ENCODE measurements around the gene FRK.
"Not testable (repeated sequence)": the region's sequence is repeated elsewhere in the genome, so short reads cannot be mapped to it uniquely, and the experiment has no call there.

FRK gene

DNA sequence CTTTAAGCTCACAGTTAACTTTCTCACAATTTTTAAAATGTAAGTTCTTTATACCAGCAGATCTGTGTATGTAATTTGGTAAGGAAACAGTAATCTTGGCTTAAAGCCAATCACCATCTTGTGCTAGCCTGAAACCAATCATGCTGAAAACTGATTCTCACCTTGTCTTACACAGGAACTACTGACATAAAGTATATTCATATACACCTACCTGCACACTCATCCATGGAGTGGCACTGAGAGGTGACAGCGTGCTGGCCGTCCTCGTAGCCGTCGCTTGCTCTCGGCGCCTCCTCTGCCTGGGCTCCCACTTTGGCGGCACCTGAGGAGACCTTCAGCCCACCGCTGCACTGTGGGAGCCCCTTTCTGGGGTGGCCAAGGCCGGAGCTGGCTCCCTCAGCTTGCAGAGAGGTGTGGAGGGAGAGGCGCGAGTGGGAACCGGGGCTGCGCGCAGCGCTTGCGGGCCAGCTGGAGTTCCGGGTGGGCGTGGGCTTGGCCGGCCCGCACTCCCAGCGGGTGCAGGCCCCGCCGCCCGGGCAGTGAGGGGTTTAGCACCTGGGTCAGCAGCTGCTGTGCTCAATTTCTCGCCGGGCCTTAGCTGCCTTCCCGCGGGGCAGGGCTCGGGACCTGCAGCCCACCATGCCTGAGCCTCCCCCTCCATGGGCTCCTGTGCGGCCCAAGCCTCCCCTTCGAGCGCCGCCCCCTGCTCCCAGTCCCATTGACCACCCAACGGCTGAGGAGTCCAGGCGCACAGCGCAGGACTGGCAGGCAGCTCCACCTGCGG is 171.8 kb downstream of the FRK start:
- not testable (repeated sequence) for H3K27me3 Mint-ChIP-seq; H3K27ac Mint-ChIP-seq; DNase-seq; H3K36me3 Mint-ChIP-seq (ENCODE audit: insufficient read depth); H3K4me3 Mint-ChIP-seq; ATAC-seq (replicated peaks); H3K9me3 Mint-ChIP-seq; H3K4me1 Mint-ChIP-seq (ENCODE audit: low read depth in 2 of 2)

- H3K27ac Mint-ChIP-seq, result no peak overlapping the region
- H3K27me3 Mint-ChIP-seq, result no peaks in the 10 kb centered on the region
- H3K4me3 Mint-ChIP-seq, result no peak overlapping the region
- DNase-seq (no peak), ATAC-seq (replicated peaks) (no peak)
- H3K36me3 Mint-ChIP-seq (ENCODE audit: insufficient read depth), result no peaks in the 10 kb centered on the region
- peaks cover 0 to 2% of the 10 kb centered on the region in 2 donors for H3K9me3 Mint-ChIP-seq
- H3K4me1 Mint-ChIP-seq (ENCODE audit: low read depth in 2 of 2), result no peaks in the 10 kb centered on the region
These were observed 172.8 kb downstream of the FRK start for GRCh38 chr6:115887891-115888290.

DNA sequence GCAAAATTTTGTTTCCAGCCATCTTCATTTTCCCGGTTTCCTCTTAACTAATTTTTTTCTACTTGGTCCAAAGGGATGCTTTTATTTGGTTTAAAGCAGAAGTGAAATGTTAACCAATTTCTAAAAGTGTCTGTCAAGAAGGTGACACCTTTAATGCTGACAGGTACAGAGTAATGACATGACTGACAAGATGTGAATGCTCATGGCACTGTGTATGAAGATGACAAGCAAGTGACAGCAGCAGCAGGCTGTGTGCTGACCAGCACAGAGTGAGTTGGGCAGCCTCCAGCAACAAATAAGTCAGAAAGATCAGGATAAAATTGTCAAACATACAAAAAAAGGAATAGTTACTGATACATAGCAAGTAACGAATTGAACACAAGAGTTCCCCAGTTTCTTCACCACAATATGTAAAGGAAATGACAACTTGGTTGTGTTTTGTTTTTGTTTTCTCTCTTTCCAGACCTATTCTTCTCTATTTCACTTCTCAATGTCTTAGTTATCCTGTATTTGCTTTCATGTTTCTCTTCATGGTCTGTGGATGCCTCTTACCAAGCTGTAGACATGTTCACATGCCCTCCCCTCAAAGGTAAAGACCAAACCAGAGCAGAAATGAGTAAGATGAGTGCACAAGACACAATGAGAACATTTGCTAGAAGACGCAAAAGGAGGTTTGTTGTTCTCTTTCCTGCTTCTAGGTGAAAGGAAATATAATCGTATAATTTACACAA is 174.9 kb downstream of the FRK start:
- Mint-ChIP-seq H3K27me3 (no peaks in the 10 kb centered on the region), H3K27ac (no peak overlapping the region), H3K4me1 (ENCODE audit: low read depth in 2 of 2) (no peaks in the 10 kb centered on the region), H3K4me3 (no peak overlapping the region), H3K9me3 (no peaks in the 10 kb centered on the region), H3K36me3 (ENCODE audit: insufficient read depth) (no peaks in the 10 kb centered on the region)
- DNase-seq, result no peak
- ATAC-seq (replicated peaks), result no peak

DNA sequence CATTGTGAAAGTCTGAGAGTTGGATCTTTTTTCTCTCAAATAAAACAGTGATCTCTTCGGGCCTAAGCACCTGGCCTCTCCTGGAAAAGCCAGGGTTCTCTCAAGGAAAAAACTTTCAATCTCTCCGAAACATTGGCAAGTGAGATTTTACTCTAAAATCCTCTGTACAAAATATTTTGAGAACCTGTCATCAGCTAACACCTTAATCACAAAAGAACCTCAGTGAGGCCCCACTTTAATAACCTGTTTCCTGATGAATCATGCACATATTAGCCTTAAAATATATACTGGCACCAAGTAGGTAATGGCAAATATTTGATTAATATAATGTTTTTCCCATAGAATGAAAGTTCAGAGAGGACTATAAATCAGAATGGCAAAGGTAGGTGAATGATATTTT is 177.9 kb downstream of the FRK start:
- Mint-ChIP-seq H3K9me3 (no peaks in the 10 kb centered on the region), H3K4me1 (ENCODE audit: low read depth in 2 of 2) (no peaks in the 10 kb centered on the region), H3K4me3 (no peak overlapping the region), H3K36me3 (ENCODE audit: insufficient read depth) (no peaks in the 10 kb centered on the region), H3K27me3 (no peaks in the 10 kb centered on the region), H3K27ac (no peak overlapping the region)
- ATAC-seq (replicated peaks) (no peak), DNase-seq (no peak)

DNA sequence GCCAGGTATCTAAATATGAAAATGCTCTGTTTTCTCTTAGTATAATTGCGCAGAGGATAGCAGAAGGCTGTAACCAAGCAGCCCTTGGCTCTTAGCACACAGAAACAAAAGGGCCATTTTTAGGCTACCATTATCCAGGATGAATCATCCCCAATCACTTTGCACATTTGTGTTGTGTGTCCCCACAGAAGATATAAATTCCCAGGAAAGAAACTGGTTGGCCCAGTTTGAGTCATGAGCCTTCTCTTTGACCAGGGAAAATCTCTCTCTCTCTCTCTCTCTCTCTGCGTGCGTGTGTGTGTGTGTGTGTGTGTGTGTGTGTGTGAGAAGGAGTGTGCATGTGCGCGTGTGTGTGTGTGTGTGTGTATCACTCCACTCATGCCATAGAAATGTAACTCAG is 178.5 kb downstream of the FRK start:
- H3K27ac Mint-ChIP-seq, result no peak overlapping the region

More for the DNA sequence above, 178.5 kb downstream of the FRK start:
- no peaks in the 10 kb centered on the region for H3K36me3 Mint-ChIP-seq (ENCODE audit: insufficient read depth)
- H3K4me1 Mint-ChIP-seq (ENCODE audit: low read depth in 2 of 2), result no peaks in the 10 kb centered on the region
- no peak overlapping the region for H3K4me3 Mint-ChIP-seq
- H3K27me3 Mint-ChIP-seq, result no peaks in the 10 kb centered on the region
- ATAC-seq (replicated peaks) (no peak), DNase-seq (no peak)
- H3K9me3 Mint-ChIP-seq, result no peaks in the 10 kb centered on the region
